Cerebellar nuclear complex (tissue), 1 donor: ENCODE results near the gene ZNF577.

Experiments used
- DNase-seq, 2 experiments: peaks; one replicate each; lab custom pipeline; 2025; lab: John Stamatoyannopoulos, UW

The ZNF577 gene

GRCh38 chr19:51861870-51862622, 25.7 kb downstream of the ZNF577 start:
- no peak for DNase-seq

GRCh38 chr19:51837145-51837544, 50.6 kb downstream of the ZNF577 start:
- DNase-seq: no peak

DNA sequence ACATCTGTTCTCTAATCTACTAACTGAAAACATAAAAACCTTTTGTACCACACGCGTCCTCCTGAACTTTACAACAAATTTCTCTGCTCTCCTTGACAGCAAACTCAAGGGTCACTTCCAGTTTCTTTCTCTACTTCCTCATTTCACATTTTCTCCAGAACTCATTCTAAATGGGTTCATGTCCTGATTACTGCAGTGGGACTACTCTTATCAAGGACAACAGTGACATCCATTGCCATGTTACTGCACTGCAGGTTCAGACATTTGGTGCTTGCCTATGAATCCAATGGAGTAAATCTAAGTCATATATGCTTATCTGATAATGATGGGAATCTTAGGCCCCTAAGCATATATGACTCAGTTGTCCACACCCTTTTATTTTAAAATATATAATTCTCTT, 57.5 kb downstream of the ZNF577 start:
- no peak for DNase-seq

- no peak for DNase-seq
Measured at GRCh38 chr19:51824281-51825005, 63.3 kb downstream of the ZNF577 start.

GRCh38 chr19:51822946-51823345, 64.8 kb downstream of the ZNF577 start:
- DNase-seq: no peak

DNA sequence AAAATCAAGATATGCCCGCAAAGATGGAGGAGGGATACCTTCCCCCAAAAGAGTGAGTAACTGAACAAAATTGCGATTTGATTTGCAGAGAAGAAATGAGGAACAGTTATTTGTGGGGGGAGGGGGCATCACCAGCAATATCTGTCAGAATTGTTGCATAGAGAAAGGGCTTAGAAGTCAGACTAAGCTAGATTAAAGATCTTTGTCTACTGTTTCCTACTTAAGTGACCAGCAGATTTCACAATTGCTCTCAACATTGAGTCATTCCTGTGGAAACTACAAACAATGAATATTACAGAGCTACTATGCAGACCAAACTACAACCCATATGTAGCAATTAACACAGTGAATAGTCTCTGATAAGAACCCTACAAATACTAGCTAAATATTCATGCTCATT, 65.4 kb downstream of the ZNF577 start:
- no peak for DNase-seq

- DNase-seq: no peak
Measured at GRCh38 chr19:51821921-51822320, 65.8 kb downstream of the ZNF577 start.

DNA sequence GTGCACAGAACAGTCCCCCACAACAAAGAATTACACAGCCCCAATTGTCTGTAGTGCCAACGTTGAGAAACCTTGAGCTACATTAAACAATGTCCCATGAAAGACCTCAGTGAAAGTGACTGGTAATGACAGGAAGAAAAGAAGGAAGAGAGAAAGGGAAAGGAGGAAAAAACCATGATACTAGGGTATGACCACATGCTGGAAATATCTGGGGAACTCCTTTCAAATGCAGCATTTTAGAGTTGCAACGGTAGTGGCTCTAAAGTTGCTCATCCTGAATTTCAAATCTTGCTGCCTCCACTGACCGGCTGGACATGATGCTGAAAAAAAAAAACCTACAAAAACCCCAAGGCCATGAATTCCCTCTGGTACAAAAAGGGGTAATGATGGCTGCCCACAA, 66.3 kb downstream of the ZNF577 start:
- no peak for DNase-seq
